Upper lobe of left lung (tissue), 6 donors: ENCODE data around the gene NLRP6. TPM values are rescaled to one million over a fixed set of nuclear protein-coding genes. Genes with fewer than 3 reads are reported as not detected.

ENCODE experiments used
- ATAC-seq, 2 donors: fragments of 200-7000 bp; cut with Tn5 transposase; one replicate each; pipeline ENCODE4 v1.9.1; 2022; ENCODE audit warnings: mild to moderate bottlenecking in 2 of 2, moderate library complexity in 2 of 2; ENCODE audit not compliant: low FRiP score in 2 of 2
- DNase-seq, 2 donors: peaks; one replicate each; pipeline ENCODE4 v3.0.0-alpha.2; 2019 to 2020
- H3K27ac ChIP-seq, 4 donors: fragments of 200-600 bp; sonication (generic); one replicate each; pipeline ENCODE4 v1.5.1; 2016 to 2019
- H3K27me3 ChIP-seq, 4 donors: fragments of 200-600 bp; sonication (generic); one replicate each; pipeline ENCODE4 v1.5.1; 2017 to 2019
- H3K36me3 ChIP-seq, 4 donors: fragments of 200-600 bp; sonication (generic); one replicate each; pipeline ENCODE4 v1.5.1; 2016 to 2019
- H3K4me1 ChIP-seq, 4 donors: fragments of 200-600 bp; sonication (generic); one replicate each; pipeline ENCODE4 v1.5.1; 2018 to 2019
- H3K4me3 ChIP-seq, 4 donors: fragments of 200-600 bp; sonication (generic); one replicate each; pipeline ENCODE4 v1.5.1; 2017 to 2019; ENCODE audit warnings: mild to moderate bottlenecking in 2 of 4, moderate library complexity in 1 of 4
- H3K9me3 ChIP-seq, 4 donors: fragments of 200-600 bp; sonication (generic); one replicate each; pipeline ENCODE4 v1.5.1; 2018 to 2019
- EP300 ChIP-seq, 4 donors: sonication (generic); formaldehyde crosslinking; IDR thresholded peaks; one replicate each; pipeline ENCODE4 v1.5.1; 2017; ENCODE audit warnings: antibody characterized with exemption in 4 of 4, control low read depth in 2 of 4
- POLR2A ChIP-seq, 4 donors: fragments of 450-650 bp; IDR thresholded peaks; one replicate each; pipeline ENCODE4 v1.5.1; 2016 to 2017; ENCODE audit warnings: antibody characterized with exemption in 4 of 4, mild to moderate bottlenecking in 2 of 4
- POLR2AphosphoS5 ChIP-seq, 2 donors: sonication (generic); formaldehyde crosslinking; IDR thresholded peaks; one replicate each; pipeline ENCODE4 v1.5.1; 2017; ENCODE audit warnings: antibody characterized with exemption in 2 of 2
- WGBS, 2 donors: methylation state at CpG; one replicate each; pipeline ENCODE4 v1.1.5; 2017 to 2018; 5-methylcytosine and 5-hydroxymethylcytosine counted together
- total RNA-seq, 6 donors: library from RNA; depleted of rRNA in 4 of 6; stranded (reverse); fragments of >200 nt in 4 of 6; gene quantifications; one replicate each; pipeline versions ENCODE4 v1.1.0 to v1.2.1, GENCODE V29; 2016 to 2021
- TF ChIP-seq, protein P1 (sequence below), 6 experiments: fragments of 450-650 bp in 4 of 6; fragments of 200-600 bp in 2 of 6; sonication (generic) in 2 of 6; IDR thresholded peaks; one replicate each; pipeline ENCODE4 v1.5.1; 2016 to 2019; ENCODE audit warnings: antibody characterized with exemption in 6 of 6
- donor health status: DM: no; HTN: no; CAD: no; lungs with moderate emphysema.
- donor health status: DM: no; HTN: yes; CAD: no; lungs with severe emphysema.

Gene NLRP6
- total RNA-seq, 6 donors from 2014 or later: 1.3 to 7.3 (median 3.1) TPM

DNA sequence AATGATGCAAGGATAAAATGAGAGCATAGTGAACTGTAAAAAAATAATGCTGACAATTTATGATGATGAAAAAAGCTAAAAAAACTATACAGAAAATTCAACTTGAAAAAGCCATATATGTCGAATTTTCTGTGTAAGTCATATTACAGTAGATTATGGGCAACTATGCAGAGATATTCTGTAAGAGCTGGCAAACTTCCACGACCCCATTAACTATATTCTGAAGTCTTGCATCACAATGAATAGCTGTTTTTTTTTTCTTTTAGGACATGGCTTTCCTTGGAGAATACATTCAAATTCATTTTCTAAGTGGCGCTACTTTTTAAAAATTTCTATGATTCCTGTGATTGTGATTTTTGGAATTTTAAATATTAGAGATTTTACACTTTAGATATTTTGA, 23.0 kb upstream of the NLRP6 start:
- WGBS, 2 donors: 53 to 54% methylated on average over 3 of the region's 3 CpGs
- no peak for ATAC-seq
- no peak overlapping the region for H3K27ac ChIP-seq

DNA sequence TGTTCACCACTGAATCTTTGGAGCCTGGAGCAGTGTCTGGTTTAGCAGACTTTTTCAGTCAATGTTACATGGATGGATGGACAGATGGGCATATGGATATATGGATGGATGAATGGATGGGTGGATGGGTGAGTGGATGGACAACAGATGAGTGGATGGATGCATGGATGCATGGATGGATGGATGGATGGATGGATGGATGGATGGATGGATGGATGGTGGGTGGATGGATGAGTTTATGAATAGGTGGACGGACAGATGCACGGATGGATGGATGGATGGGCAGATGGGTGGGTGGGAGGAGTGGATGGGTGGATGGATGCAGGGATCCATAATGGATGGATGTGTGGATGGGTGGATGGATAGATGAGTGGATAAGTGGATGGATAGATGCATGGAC, 22.4 kb upstream of the NLRP6 start:
- H3K27me3 ChIP-seq: no peaks in the 10 kb centered on the region
- ATAC-seq (no peak), DNase-seq (no peak)
- WGBS, 2 donors: 90 to 96% methylated on average over 2 of the region's 2 CpGs
- H3K4me1 ChIP-seq: no peaks in the 10 kb centered on the region
- no peak overlapping the region for H3K27ac ChIP-seq
- peaks cover 16 to 32% (median 28%) of the 10 kb centered on the region in 4 donors for H3K36me3 ChIP-seq
- TF ChIP-seq, protein P1, sequence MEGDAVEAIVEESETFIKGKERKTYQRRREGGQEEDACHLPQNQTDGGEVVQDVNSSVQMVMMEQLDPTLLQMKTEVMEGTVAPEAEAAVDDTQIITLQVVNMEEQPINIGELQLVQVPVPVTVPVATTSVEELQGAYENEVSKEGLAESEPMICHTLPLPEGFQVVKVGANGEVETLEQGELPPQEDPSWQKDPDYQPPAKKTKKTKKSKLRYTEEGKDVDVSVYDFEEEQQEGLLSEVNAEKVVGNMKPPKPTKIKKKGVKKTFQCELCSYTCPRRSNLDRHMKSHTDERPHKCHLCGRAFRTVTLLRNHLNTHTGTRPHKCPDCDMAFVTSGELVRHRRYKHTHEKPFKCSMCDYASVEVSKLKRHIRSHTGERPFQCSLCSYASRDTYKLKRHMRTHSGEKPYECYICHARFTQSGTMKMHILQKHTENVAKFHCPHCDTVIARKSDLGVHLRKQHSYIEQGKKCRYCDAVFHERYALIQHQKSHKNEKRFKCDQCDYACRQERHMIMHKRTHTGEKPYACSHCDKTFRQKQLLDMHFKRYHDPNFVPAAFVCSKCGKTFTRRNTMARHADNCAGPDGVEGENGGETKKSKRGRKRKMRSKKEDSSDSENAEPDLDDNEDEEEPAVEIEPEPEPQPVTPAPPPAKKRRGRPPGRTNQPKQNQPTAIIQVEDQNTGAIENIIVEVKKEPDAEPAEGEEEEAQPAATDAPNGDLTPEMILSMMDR (IDR thresholded peaks at IDR 0.05): no peak
- no peak for TF ChIP-seq POLR2A (IDR thresholded peaks at IDR 0.05)
- TF ChIP-seq POLR2AphosphoS5 (IDR thresholded peaks at IDR 0.05): no peak
- no peak for TF ChIP-seq EP300 (IDR thresholded peaks at IDR 0.05)
- H3K9me3 ChIP-seq: no peaks in the 10 kb centered on the region
- no peak overlapping the region for H3K4me3 ChIP-seq

More for the DNA sequence above, 23.0 kb upstream of the NLRP6 start:
- H3K27me3 ChIP-seq: no peaks in the 10 kb centered on the region
- peaks cover 16 to 37% (median 33%) of the 10 kb centered on the region in 4 donors for H3K36me3 ChIP-seq
- TF ChIP-seq POLR2A (IDR thresholded peaks at IDR 0.05) (no peak), EP300 (IDR thresholded peaks at IDR 0.05) (no peak), POLR2AphosphoS5 (IDR thresholded peaks at IDR 0.05) (no peak)
- TF ChIP-seq, protein P1 (IDR thresholded peaks at IDR 0.05): no peak
- no peaks in the 10 kb centered on the region for H3K9me3 ChIP-seq
- no peak for DNase-seq
- H3K4me1 ChIP-seq: no peaks in the 10 kb centered on the region
- H3K4me3 ChIP-seq: no peak overlapping the region

DNA sequence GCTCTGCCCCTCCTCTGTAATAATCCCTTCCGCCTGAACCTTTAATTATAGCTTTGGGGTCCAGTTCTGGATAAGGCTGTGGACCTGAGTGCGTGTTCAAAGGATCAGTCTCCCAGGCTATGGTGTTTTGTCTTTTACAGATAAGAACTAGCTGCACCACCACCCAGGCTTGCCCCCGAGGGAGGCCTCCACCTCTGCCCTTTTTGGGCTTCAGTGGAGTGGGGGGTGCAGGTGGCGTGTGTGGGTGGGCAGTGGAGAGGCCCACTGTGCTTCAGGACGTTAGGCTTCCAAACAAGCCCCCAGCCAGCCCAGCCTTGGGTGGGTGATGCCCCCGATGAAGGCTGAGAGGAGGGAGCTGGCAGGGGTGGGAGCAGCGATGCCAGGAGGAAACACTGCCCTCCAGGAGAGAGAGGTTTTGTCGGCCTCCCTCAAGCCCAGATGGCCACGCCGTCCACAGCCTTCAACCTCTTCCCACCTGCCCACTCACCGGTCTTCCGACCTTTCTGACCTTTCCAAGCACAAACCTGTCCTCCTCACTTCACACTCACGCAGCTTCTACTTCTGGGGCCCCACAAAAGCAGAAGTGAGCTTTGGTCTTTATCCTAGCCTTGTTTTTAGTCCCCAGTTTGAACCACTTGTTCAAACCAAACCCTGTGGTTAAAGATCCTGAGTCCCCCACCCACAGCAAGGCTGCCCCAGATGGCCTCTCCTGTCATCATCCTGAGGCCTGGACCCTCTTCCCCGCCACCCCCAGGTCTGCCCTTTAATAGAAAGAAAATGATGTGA, 21.1 kb upstream of the NLRP6 start:
- 75 to 83% methylated on average over 12 to 14 of the region's 14 CpGs for WGBS, 2 donors
- TF ChIP-seq POLR2A (IDR thresholded peaks at IDR 0.05) (no peak), EP300 (IDR thresholded peaks at IDR 0.05) (no peak), POLR2AphosphoS5 (IDR thresholded peaks at IDR 0.05) (no peak)
- TF ChIP-seq, protein P1 (IDR thresholded peaks at IDR 0.05): no peak
- Histone ChIP-seq H3K4me3 (no peak overlapping the region), H3K27ac (no peak overlapping the region), H3K9me3 (no peaks in the 10 kb centered on the region), H3K4me1 (no peaks in the 10 kb centered on the region), H3K27me3 (no peaks in the 10 kb centered on the region), H3K36me3 (peaks cover 12 to 19% (median 16%) of the 10 kb centered on the region in 4 donors)
- ATAC-seq (no peak), DNase-seq (peak in 1 of 2 donors; percentile 34)

DNA sequence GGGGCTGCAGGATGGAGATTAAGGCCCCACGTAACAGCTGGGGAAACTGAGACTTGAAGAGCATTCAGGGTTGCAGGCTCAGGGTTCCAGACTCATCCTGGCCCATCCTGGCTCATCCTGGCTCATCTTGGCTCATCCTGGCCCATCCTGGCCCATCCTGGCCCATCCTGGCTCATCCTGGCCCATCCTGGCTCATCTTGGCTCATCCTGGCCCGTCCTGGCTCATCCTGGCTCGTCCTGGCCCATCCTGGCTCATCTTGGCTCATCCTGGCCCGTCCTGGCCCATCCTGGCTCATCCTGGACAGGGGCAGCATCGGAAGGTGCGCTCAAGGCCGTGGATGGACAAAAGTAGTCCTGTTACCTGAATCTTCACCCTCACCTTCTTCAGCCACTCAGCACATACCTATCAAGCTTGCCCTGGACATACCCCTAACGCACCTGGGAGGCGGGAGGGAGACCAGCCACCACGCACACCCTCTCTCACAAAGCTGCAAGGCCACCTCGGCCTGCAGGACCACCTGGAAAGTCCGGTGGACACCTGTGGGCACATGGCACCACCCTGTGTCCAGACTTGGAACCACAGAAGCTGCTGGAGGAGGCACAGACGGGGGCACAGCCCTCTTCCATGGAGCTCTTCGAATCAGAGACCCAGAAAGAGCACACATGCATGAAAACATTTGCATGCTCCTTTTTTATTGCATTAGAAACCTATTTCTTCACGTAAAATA, 20.3 kb upstream of the NLRP6 start:
- no peaks in the 10 kb centered on the region for H3K9me3 ChIP-seq
- TF ChIP-seq POLR2A (IDR thresholded peaks at IDR 0.05): no peak
- TF ChIP-seq EP300 (IDR thresholded peaks at IDR 0.05): no peak
- TF ChIP-seq, protein P1 (IDR thresholded peaks at IDR 0.05): peak in 1 of 6 experiments; percentile 11
- TF ChIP-seq POLR2AphosphoS5 (IDR thresholded peaks at IDR 0.05): no peak
- H3K36me3 ChIP-seq: peaks cover 5 to 11% (median 8%) of the 10 kb centered on the region in 4 donors
- H3K4me3 ChIP-seq: no peak overlapping the region
- H3K4me1 ChIP-seq: no peaks in the 10 kb centered on the region
- no peaks in the 10 kb centered on the region for H3K27me3 ChIP-seq
- DNase-seq (peak in 1 of 2 donors; percentile 52), ATAC-seq (no peak)
- WGBS, 2 donors: 65 to 90% methylated on average over 12 to 13 of the region's 15 CpGs
- H3K27ac ChIP-seq: no peak overlapping the region
